Vagina (tissue), 2 donors: ENCODE measurements around the gene IP6K2. TPM values are rescaled to one million over a fixed set of nuclear protein-coding genes. Genes with fewer than 3 reads are reported as not detected.

Source experiments
- DNase-seq, 2 donors: peaks; one replicate each; pipeline ENCODE4 v3.0.0-alpha.2; 2017; ENCODE audit errors: extremely low spot score in 2 of 2
- H3K27ac ChIP-seq: fragments of 200-600 bp; sonication (generic); one replicate; pipeline ENCODE4 v1.5.1; 2019
- H3K27me3 ChIP-seq: fragments of 200-600 bp; sonication (generic); one replicate; pipeline ENCODE4 v1.5.1; 2019
- H3K36me3 ChIP-seq, 2 donors: fragments of 200-600 bp; sonication (generic); one replicate each; pipeline ENCODE4 v1.5.1; 2017 to 2019
- H3K4me1 ChIP-seq: fragments of 200-600 bp; sonication (generic); one replicate; pipeline ENCODE4 v1.5.1; 2019
- H3K4me3 ChIP-seq, 2 donors: fragments of 200-600 bp; sonication (generic); 1 replicate in 1 of 2; 2 replicates in 1 of 2; pipeline ENCODE4 v1.5.1; 2016 to 2019
- H3K9me3 ChIP-seq: fragments of 200-600 bp; sonication (generic); one replicate; pipeline ENCODE4 v1.5.1; 2019
- CTCF ChIP-seq, 3 experiments: fragments of 450-650 bp in 2 of 3; fragments of 200-600 bp in 1 of 3; sonication (generic) in 1 of 3; IDR thresholded peaks; one replicate each; pipeline ENCODE4 v1.5.1; 2017 to 2019; ENCODE audit warnings: antibody characterized with exemption in 3 of 3, mild to moderate bottlenecking in 2 of 3, moderate library complexity in 2 of 3
- POLR2A ChIP-seq, 2 donors: fragments of 450-650 bp; IDR thresholded peaks; one replicate each; pipeline ENCODE4 v1.6.1; 2017; ENCODE audit warnings: antibody characterized with exemption in 2 of 2, mild to moderate bottlenecking in 2 of 2, moderate library complexity in 2 of 2
- POLR2AphosphoS5 ChIP-seq, 2 donors: sonication (generic); formaldehyde crosslinking; IDR thresholded peaks; one replicate each; pipeline ENCODE4 v1.9.0; 2017; ENCODE audit warnings: antibody characterized with exemption in 2 of 2, mild to moderate bottlenecking in 2 of 2, low read depth in 1 of 2; ENCODE audit not compliant: insufficient read depth in 1 of 2
- intact Hi-C: fragments of 100-400 bp; cut with DNase I; formaldehyde crosslinking; loops from one replicate; pipeline ENCODE4 v1.15.1; 2023
- total RNA-seq: library from RNA; depleted of rRNA; stranded (reverse); fragments of >200 nt; gene quantifications from one replicate; pipeline ENCODE4 v1.2.3, GENCODE V29; 2016

The IP6K2 gene
- total RNA-seq, 1 donor from 2014 or later = 119 TPM

GRCh38 chr3:48652923-48653715 lies 63.9 kb downstream of the IP6K2 start:
- no peak for DNase-seq
- intact Hi-C loops = no loop called here
- Histone ChIP-seq H3K27me3 (no peaks in the 10 kb centered on the region), H3K27ac (no peak overlapping the region), H3K4me3 (no peak overlapping the region), H3K36me3 (no peaks in the 10 kb centered on the region), H3K9me3 (no peaks in the 10 kb centered on the region), H3K4me1 (peaks cover 18% of the 10 kb centered on the region)
- TF ChIP-seq CTCF (IDR thresholded peaks at IDR 0.05) (no peak), POLR2AphosphoS5 (IDR thresholded peaks at IDR 0.05; ENCODE audit: insufficient read depth in 1 of 2, low read depth in 1 of 2) (no peak), POLR2A (IDR thresholded peaks at IDR 0.05) (no peak)

- TF ChIP-seq POLR2A (IDR thresholded peaks at IDR 0.05) (no peak), POLR2AphosphoS5 (IDR thresholded peaks at IDR 0.05; ENCODE audit: insufficient read depth in 1 of 2, low read depth in 1 of 2) (no peak), CTCF (IDR thresholded peaks at IDR 0.05) (no peak)
- Histone ChIP-seq H3K4me3 (no peak overlapping the region), H3K9me3 (no peaks in the 10 kb centered on the region), H3K27ac (no peak overlapping the region), H3K36me3 (no peaks in the 10 kb centered on the region), H3K27me3 (no peaks in the 10 kb centered on the region), H3K4me1 (peaks cover 15% of the 10 kb centered on the region)
- DNase-seq = no peak
- intact Hi-C loops = no loop called here
Observed at GRCh38 chr3:48651771-48652170, 65.2 kb downstream of the IP6K2 start.

- Histone ChIP-seq H3K27ac (no peak overlapping the region), H3K36me3 (no peaks in the 10 kb centered on the region), H3K27me3 (no peaks in the 10 kb centered on the region), H3K4me1 (peaks cover 4% of the 10 kb centered on the region), H3K9me3 (no peaks in the 10 kb centered on the region), H3K4me3 (no peak overlapping the region)
- DNase-seq = no peak
- no peak for TF ChIP-seq POLR2A (IDR thresholded peaks at IDR 0.05)
- TF ChIP-seq CTCF (IDR thresholded peaks at IDR 0.05) = no peak
- no peak for TF ChIP-seq POLR2AphosphoS5 (IDR thresholded peaks at IDR 0.05; ENCODE audit: insufficient read depth in 1 of 2, low read depth in 1 of 2)
- intact Hi-C loops = no loop called here
Observed at GRCh38 chr3:48650723-48651122, 66.3 kb downstream of the IP6K2 start.

- Histone ChIP-seq H3K27ac (no peak overlapping the region), H3K36me3 (no peaks in the 10 kb centered on the region), H3K4me3 (no peak overlapping the region), H3K27me3 (no peaks in the 10 kb centered on the region), H3K9me3 (no peaks in the 10 kb centered on the region), H3K4me1 (no peaks in the 10 kb centered on the region)
- DNase-seq = no peak
- TF ChIP-seq POLR2A (IDR thresholded peaks at IDR 0.05) (no peak), POLR2AphosphoS5 (IDR thresholded peaks at IDR 0.05; ENCODE audit: insufficient read depth in 1 of 2, low read depth in 1 of 2) (no peak), CTCF (IDR thresholded peaks at IDR 0.05) (no peak)
- intact Hi-C loops = no loop called here
Observed at GRCh38 chr3:48648188-48648850, 68.7 kb downstream of the IP6K2 start.

GRCh38 chr3:48647714-48648113 lies 69.3 kb downstream of the IP6K2 start:
- no peak overlapping the region for H3K27ac ChIP-seq
- DNase-seq = no peak
- no peaks in the 10 kb centered on the region for H3K4me1 ChIP-seq
- no peak for TF ChIP-seq CTCF (IDR thresholded peaks at IDR 0.05)
- TF ChIP-seq POLR2A (IDR thresholded peaks at IDR 0.05) = no peak
- TF ChIP-seq POLR2AphosphoS5 (IDR thresholded peaks at IDR 0.05; ENCODE audit: insufficient read depth in 1 of 2, low read depth in 1 of 2) = no peak
- H3K27me3 ChIP-seq = no peaks in the 10 kb centered on the region
- H3K4me3 ChIP-seq = no peak overlapping the region
- H3K9me3 ChIP-seq = no peaks in the 10 kb centered on the region
- H3K36me3 ChIP-seq = no peaks in the 10 kb centered on the region
- intact Hi-C loops = no loop called here
